ENCODE data around the gene CREB5. TPM values are rescaled to one million over a fixed set of nuclear protein-coding genes. Genes with fewer than 3 reads are reported as not detected.

The CREB5 gene
- total RNA-seq, 1 experiment from 2014 or later, result 40.5 TPM

DNA sequence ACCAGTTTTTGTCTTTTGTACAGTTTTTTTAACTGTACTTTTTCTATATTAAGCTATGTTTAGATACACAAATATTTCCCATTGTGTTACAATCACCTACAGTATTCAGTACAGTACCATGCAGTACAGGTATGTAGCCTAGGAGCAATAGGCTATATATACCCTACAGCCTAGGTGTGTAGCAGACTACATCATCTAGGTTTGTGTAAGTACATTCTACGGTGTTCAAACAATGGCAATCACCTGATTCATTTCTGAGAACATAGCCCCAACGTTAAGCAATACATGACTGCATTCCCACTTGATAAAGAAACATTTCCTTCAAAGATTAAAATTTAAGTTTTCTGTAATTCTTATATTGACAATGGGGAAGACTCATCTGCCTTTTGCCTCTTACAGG, 456.4 kb downstream of the CREB5 start:
- CTCF ChIA-PET, result interaction anchor here (0.6 to 1.3 kb wide), 3 partner anchors 15 to 1195 kb away, joined by 4 read pairs; no protein-coding TSS in a partner anchor
- BruUV-seq (replicated peaks), result no TSS peak
- Mint-ChIP-seq H3K27me3 (ENCODE audit: insufficient read depth, unreplicated experiment) (no peaks in the 10 kb centered on the region), H3K4me1 (ENCODE audit: insufficient read depth, unreplicated experiment) (peaks cover 6% of the 10 kb centered on the region), H3K36me3 (ENCODE audit: insufficient read depth, unreplicated experiment) (no peaks in the 10 kb centered on the region), H3K9me3 (ENCODE audit: unreplicated experiment) (no peaks in the 10 kb centered on the region), H3K27ac (ENCODE audit: low read depth, unreplicated experiment) (no peak overlapping the region), H3K4me3 (ENCODE audit: unreplicated experiment) (no peak overlapping the region)
- no peak for DNase-seq (ENCODE audit: unreplicated experiment)
- POLR2A ChIA-PET, result interaction anchor here (1.0 to 1.7 kb wide), 2 partner anchors 9 to 10 kb away, joined by 3 to 4 read pairs; no protein-coding TSS in a partner anchor
- TF ChIP-seq, protein P1, sequence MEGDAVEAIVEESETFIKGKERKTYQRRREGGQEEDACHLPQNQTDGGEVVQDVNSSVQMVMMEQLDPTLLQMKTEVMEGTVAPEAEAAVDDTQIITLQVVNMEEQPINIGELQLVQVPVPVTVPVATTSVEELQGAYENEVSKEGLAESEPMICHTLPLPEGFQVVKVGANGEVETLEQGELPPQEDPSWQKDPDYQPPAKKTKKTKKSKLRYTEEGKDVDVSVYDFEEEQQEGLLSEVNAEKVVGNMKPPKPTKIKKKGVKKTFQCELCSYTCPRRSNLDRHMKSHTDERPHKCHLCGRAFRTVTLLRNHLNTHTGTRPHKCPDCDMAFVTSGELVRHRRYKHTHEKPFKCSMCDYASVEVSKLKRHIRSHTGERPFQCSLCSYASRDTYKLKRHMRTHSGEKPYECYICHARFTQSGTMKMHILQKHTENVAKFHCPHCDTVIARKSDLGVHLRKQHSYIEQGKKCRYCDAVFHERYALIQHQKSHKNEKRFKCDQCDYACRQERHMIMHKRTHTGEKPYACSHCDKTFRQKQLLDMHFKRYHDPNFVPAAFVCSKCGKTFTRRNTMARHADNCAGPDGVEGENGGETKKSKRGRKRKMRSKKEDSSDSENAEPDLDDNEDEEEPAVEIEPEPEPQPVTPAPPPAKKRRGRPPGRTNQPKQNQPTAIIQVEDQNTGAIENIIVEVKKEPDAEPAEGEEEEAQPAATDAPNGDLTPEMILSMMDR (IDR thresholded peaks at IDR 0.05; ENCODE audit: unreplicated experiment), result no peak
- intact Hi-C loops (cut with micrococcal nuclease), result no loop called here

DNA sequence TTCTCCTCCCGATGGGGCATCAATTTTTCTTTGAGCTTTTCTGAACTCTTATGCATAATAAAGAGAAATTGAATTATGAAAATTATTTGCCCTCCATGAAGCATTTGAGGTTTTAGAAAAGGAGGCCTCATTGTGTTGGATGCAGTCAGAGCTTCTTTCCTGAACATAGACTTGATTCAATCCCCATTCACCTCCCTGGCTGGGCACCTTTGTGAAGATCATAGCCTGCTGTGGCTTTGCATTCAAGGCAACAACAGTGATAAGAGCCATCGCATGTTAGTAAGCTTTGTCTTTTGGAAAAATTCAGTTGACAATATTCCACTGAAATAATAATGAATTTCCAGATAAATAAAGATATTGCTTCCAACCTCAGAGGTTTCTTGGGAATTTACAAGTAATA, 458.8 kb downstream of the CREB5 start:
- H3K9me3 Mint-ChIP-seq (ENCODE audit: unreplicated experiment), result no peaks in the 10 kb centered on the region
- intact Hi-C loops (cut with micrococcal nuclease), result no loop called here
- H3K27ac Mint-ChIP-seq (ENCODE audit: low read depth, unreplicated experiment), result no peak overlapping the region
- TF ChIP-seq, protein P1 (IDR thresholded peaks at IDR 0.05; ENCODE audit: unreplicated experiment), result no peak
- CTCF ChIA-PET, result interaction anchor here (0.6 to 1.2 kb wide), 3 partner anchors 9 to 55 kb away, joined by 3 to 6 read pairs (median 3); no protein-coding TSS in a partner anchor
- no peak overlapping the region for H3K4me3 Mint-ChIP-seq (ENCODE audit: unreplicated experiment)
- no peak for DNase-seq (ENCODE audit: unreplicated experiment)
- peaks cover 6% of the 10 kb centered on the region for H3K4me1 Mint-ChIP-seq (ENCODE audit: insufficient read depth, unreplicated experiment)
- no peaks in the 10 kb centered on the region for H3K27me3 Mint-ChIP-seq (ENCODE audit: insufficient read depth, unreplicated experiment)
- BruUV-seq (replicated peaks), result no TSS peak
- H3K36me3 Mint-ChIP-seq (ENCODE audit: insufficient read depth, unreplicated experiment), result no peaks in the 10 kb centered on the region
- POLR2A ChIA-PET, result interaction anchor here (0.7 kb wide), 1 partner anchor 8 kb away, joined by 3 read pairs; no protein-coding TSS in a partner anchor

DNA sequence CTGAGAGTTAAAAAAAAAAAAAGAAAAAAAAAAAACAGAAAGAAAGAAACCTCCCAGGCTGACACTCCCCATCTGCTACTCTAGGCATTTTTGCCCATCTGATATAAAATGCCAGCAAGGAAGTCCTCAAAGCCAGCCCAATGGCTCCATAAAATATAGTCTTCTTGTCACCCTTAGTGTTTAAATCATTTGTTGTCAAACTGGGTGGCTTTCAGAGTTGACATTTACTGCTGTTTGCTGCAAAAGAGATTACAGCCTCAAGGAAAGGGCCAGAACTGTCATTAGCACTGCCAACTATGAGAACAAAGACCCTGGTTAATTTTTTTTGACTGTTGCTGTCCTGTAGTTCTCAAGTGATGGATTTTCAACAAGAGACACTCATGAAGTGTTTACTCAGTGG, 459.3 kb downstream of the CREB5 start:
- no TSS peak for BruUV-seq (replicated peaks)
- Mint-ChIP-seq H3K27ac (ENCODE audit: low read depth, unreplicated experiment) (no peak overlapping the region), H3K4me1 (ENCODE audit: insufficient read depth, unreplicated experiment) (peaks cover 6% of the 10 kb centered on the region), H3K4me3 (ENCODE audit: unreplicated experiment) (no peak overlapping the region), H3K36me3 (ENCODE audit: insufficient read depth, unreplicated experiment) (no peaks in the 10 kb centered on the region), H3K9me3 (ENCODE audit: unreplicated experiment) (no peaks in the 10 kb centered on the region), H3K27me3 (ENCODE audit: insufficient read depth, unreplicated experiment) (no peaks in the 10 kb centered on the region)
- CTCF ChIA-PET, result interaction anchor here (1.0 to 1.2 kb wide), 2 partner anchors 9 to 49 kb away, joined by 3 to 6 read pairs; no protein-coding TSS in a partner anchor
- intact Hi-C loops (cut with micrococcal nuclease), result no loop called here
- DNase-seq (ENCODE audit: unreplicated experiment), result no peak
- TF ChIP-seq, protein P1 (IDR thresholded peaks at IDR 0.05; ENCODE audit: unreplicated experiment), result no peak
- POLR2A ChIA-PET, result no interaction called here

DNA sequence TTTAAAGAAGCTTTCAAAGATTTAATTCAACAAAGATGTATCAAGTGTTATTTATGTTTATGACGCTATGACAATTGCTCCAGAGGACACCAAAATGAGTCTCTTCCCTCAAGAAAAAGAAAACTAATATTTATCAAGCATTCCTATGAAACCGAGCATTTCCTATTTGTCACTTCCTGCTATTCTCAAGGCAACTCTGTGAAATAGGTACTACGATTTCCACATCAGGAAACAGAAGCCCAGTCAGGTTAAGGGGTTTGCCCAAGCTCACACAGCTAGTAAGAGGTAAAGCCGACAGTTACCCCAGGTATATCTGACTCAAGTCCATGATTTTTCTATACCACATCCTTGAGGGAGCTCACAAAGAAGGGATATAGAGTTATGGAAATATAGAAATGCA, 459.9 kb downstream of the CREB5 start:
- peak; percentile 30 for DNase-seq (ENCODE audit: unreplicated experiment)
- ChIA-PET CTCF (no interaction called here), POLR2A (no interaction called here)
- Mint-ChIP-seq H3K27ac (ENCODE audit: low read depth, unreplicated experiment) (no peak overlapping the region), H3K36me3 (ENCODE audit: insufficient read depth, unreplicated experiment) (no peaks in the 10 kb centered on the region), H3K9me3 (ENCODE audit: unreplicated experiment) (no peaks in the 10 kb centered on the region), H3K4me3 (ENCODE audit: unreplicated experiment) (no peak overlapping the region), H3K27me3 (ENCODE audit: insufficient read depth, unreplicated experiment) (no peaks in the 10 kb centered on the region), H3K4me1 (ENCODE audit: insufficient read depth, unreplicated experiment) (peaks cover 6% of the 10 kb centered on the region)
- TF ChIP-seq, protein P1 (IDR thresholded peaks at IDR 0.05; ENCODE audit: unreplicated experiment), result no peak
- no TSS peak for BruUV-seq (replicated peaks)
- intact Hi-C loops (cut with micrococcal nuclease), result no loop called here
